ENCODE measurements around the gene CTBP1. TPM values are rescaled to one million over a fixed set of nuclear protein-coding genes. Genes with fewer than 3 reads are reported as not detected.

The CTBP1 gene
- total and polyA plus RNA-seq, 2 donors (not counting 1 experiment from before 2014, with no cell fraction given) = 212 to 343 TPM

- ChIA-PET CTCF (no interaction called here), POLR2A (no interaction called here)
- TF ChIP-seq CTCF (IDR thresholded peaks at IDR 0.05) = no peak
- TF ChIP-seq EZH2 (IDR thresholded peaks at IDR 0.05; ENCODE audit: borderline replicate concordance, insufficient read depth, low read depth, low read length, poor library complexity, severe bottlenecking) = no peak
- Histone ChIP-seq H3K36me3 (replicated peaks in 1 of 2; ENCODE audit: control extremely low read depth in 1 of 2, control insufficient read depth in 1 of 2, extremely low read depth in 1 of 2, insufficient read depth in 2 of 2, low read length in 1 of 2) (peaks cover 0 to 41% of the 10 kb centered on the region in 2 experiments), H3K9me3 (ENCODE audit: control extremely low read depth in 1 of 3, control insufficient read depth in 2 of 3, insufficient read depth in 1 of 3, low read length in 2 of 3) (no peaks in the 10 kb centered on the region), H3K4me1 (ENCODE audit: control insufficient read depth in 2 of 2, insufficient read depth in 2 of 2, low read length in 2 of 2) (peaks cover 9 to 17% of the 10 kb centered on the region in 2 donors), H3K4me2 (replicated peaks; ENCODE audit: low read depth, low read length, poor library complexity, severe bottlenecking) (no peak overlapping the region), H3K9ac (ENCODE audit: low read length) (no peak overlapping the region), H2AFZ (ENCODE audit: insufficient read depth, low read depth, low read length, poor library complexity, severe bottlenecking) (no peak overlapping the region), H4K20me1 (ENCODE audit: control insufficient read depth, insufficient read depth, low read length, poor library complexity, severe bottlenecking) (peaks cover 90% of the 10 kb centered on the region), H3K27ac (ENCODE audit: low read length in 2 of 2) (no peak overlapping the region), H3K27me3 (replicated peaks in 1 of 4; ENCODE audit: control extremely low read depth in 1 of 4, control insufficient read depth in 3 of 4, insufficient read depth in 4 of 4, low read length in 3 of 4) (no peaks in the 10 kb centered on the region), H3K79me2 (ENCODE audit: control insufficient read depth, insufficient read depth, low read length) (peaks cover 95% of the 10 kb centered on the region), H3K4me3 (ENCODE audit: control extremely low read depth in 1 of 5, extremely low read depth in 1 of 5, insufficient read depth in 1 of 5, low read depth in 2 of 5, low read length in 4 of 5) (no peak overlapping the region)
- peaks cover 52% of the 10 kb centered on the region for H3K4me1 Mint-ChIP-seq
- WGBS (ENCODE audit: insufficient coverage) = 93% methylated on average over 20 of the region's 22 CpGs
- intact Hi-C loops (cut with micrococcal nuclease) = no loop called here
- no peak overlapping the region for H3K27ac Mint-ChIP-seq
- no peaks in the 10 kb centered on the region for H3K27me3 Mint-ChIP-seq
- no peak for DNase-seq
- no peak for ATAC-seq (ENCODE audit: low read depth)
- H3K9me3 Mint-ChIP-seq (ENCODE audit: insufficient read depth) = no peaks in the 10 kb centered on the region
- no peak overlapping the region for H3K4me3 Mint-ChIP-seq
Measured at GRCh38 chr4:1297023-1297395, 48.1 kb upstream of the CTBP1 start.

- intact Hi-C loops (cut with micrococcal nuclease) = no loop called here
- Mint-ChIP-seq H3K27me3 (no peaks in the 10 kb centered on the region), H3K27ac (no peak overlapping the region), H3K9me3 (ENCODE audit: insufficient read depth) (no peaks in the 10 kb centered on the region), H3K4me3 (no peak overlapping the region), H3K4me1 (peaks cover 54% of the 10 kb centered on the region)
- Histone ChIP-seq H3K9me3 (ENCODE audit: control extremely low read depth in 1 of 3, control insufficient read depth in 2 of 3, insufficient read depth in 1 of 3, low read length in 2 of 3) (no peaks in the 10 kb centered on the region), H4K20me1 (ENCODE audit: control insufficient read depth, insufficient read depth, low read length, poor library complexity, severe bottlenecking) (peaks cover 90% of the 10 kb centered on the region), H3K79me2 (ENCODE audit: control insufficient read depth, insufficient read depth, low read length) (peaks cover 95% of the 10 kb centered on the region), H2AFZ (ENCODE audit: insufficient read depth, low read depth, low read length, poor library complexity, severe bottlenecking) (no peak overlapping the region), H3K4me1 (ENCODE audit: control insufficient read depth in 2 of 2, insufficient read depth in 2 of 2, low read length in 2 of 2) (peaks cover 15 to 22% of the 10 kb centered on the region in 2 donors), H3K27ac (ENCODE audit: low read length in 2 of 2) (no peak overlapping the region), H3K36me3 (replicated peaks in 1 of 2; ENCODE audit: control extremely low read depth in 1 of 2, control insufficient read depth in 1 of 2, extremely low read depth in 1 of 2, insufficient read depth in 2 of 2, low read length in 1 of 2) (peaks cover 0 to 41% of the 10 kb centered on the region in 2 experiments), H3K4me3 (ENCODE audit: control extremely low read depth in 1 of 5, extremely low read depth in 1 of 5, insufficient read depth in 1 of 5, low read depth in 2 of 5, low read length in 4 of 5) (no peak overlapping the region), H3K27me3 (replicated peaks in 1 of 4; ENCODE audit: control extremely low read depth in 1 of 4, control insufficient read depth in 3 of 4, insufficient read depth in 4 of 4, low read length in 3 of 4) (no peaks in the 10 kb centered on the region), H3K4me2 (replicated peaks; ENCODE audit: low read depth, low read length, poor library complexity, severe bottlenecking) (no peak overlapping the region), H3K9ac (ENCODE audit: low read length) (no peak overlapping the region)
- no peak for TF ChIP-seq CTCF (IDR thresholded peaks at IDR 0.05)
- TF ChIP-seq EZH2 (IDR thresholded peaks at IDR 0.05; ENCODE audit: borderline replicate concordance, insufficient read depth, low read depth, low read length, poor library complexity, severe bottlenecking) = no peak
- WGBS (ENCODE audit: insufficient coverage) = 89% methylated on average over 16 of the region's 18 CpGs
- ChIA-PET POLR2A (no interaction called here), CTCF (no interaction called here)
- ATAC-seq (ENCODE audit: low read depth) (no peak), DNase-seq (no peak)
Measured at GRCh38 chr4:1296324-1297022, 47.5 kb upstream of the CTBP1 start.
